ENCODE results near the gene FABP3. TPM values are rescaled to one million over a fixed set of nuclear protein-coding genes. Genes with fewer than 3 reads are reported as not detected.

FABP3 gene
- total RNA-seq, 1 donor from 2014 or later = 14.0 TPM

GRCh38 chr1:31370565-31370964 is 2.3 kb downstream of the FABP3 start:
- Mint-ChIP-seq H3K27ac (ENCODE audit: unreplicated experiment) (no peak overlapping the region), H3K4me3 (peak overlapping the region; percentile 22), H3K36me3 (ENCODE audit: low read depth) (peaks cover 6% of the 10 kb centered on the region), H3K9me3 (no peaks in the 10 kb centered on the region), H3K27me3 (ENCODE audit: low read depth) (peaks cover 2% of the 10 kb centered on the region), H3K4me1 (peaks cover 42% of the 10 kb centered on the region)
- no peak for TF ChIP-seq CTCF (conservative IDR thresholded peaks at IDR 0.05)
- DNase-seq (ENCODE audit: low read depth, low spot score) = no peak

GRCh38 chr1:31370021-31370420 is 2.9 kb downstream of the FABP3 start:
- H3K4me1 Mint-ChIP-seq = peaks cover 42% of the 10 kb centered on the region
- H3K27ac Mint-ChIP-seq (ENCODE audit: unreplicated experiment) = no peak overlapping the region
- peaks cover 2% of the 10 kb centered on the region for H3K27me3 Mint-ChIP-seq (ENCODE audit: low read depth)
- no peaks in the 10 kb centered on the region for H3K9me3 Mint-ChIP-seq
- DNase-seq (ENCODE audit: low read depth, low spot score) = no peak
- peaks cover 8% of the 10 kb centered on the region for H3K36me3 Mint-ChIP-seq (ENCODE audit: low read depth)
- TF ChIP-seq CTCF (conservative IDR thresholded peaks at IDR 0.05) = no peak
- H3K4me3 Mint-ChIP-seq = peak overlapping the region; percentile 22

- Mint-ChIP-seq H3K9me3 (no peaks in the 10 kb centered on the region), H3K4me1 (peaks cover 35% of the 10 kb centered on the region), H3K4me3 (peak overlapping the region; percentile 7), H3K27me3 (ENCODE audit: low read depth) (peaks cover 2% of the 10 kb centered on the region), H3K27ac (ENCODE audit: unreplicated experiment) (no peak overlapping the region), H3K36me3 (ENCODE audit: low read depth) (peaks cover 14% of the 10 kb centered on the region)
- no peak for TF ChIP-seq CTCF (conservative IDR thresholded peaks at IDR 0.05)
- no peak for DNase-seq (ENCODE audit: low read depth, low spot score)
These were observed 4.2 kb downstream of the FABP3 start for GRCh38 chr1:31368611-31369107.

- Mint-ChIP-seq H3K27me3 (ENCODE audit: low read depth) (no peaks in the 10 kb centered on the region), H3K27ac (ENCODE audit: unreplicated experiment) (no peak overlapping the region)
- no peak for DNase-seq (ENCODE audit: low read depth, low spot score)
These were observed 6.1 kb downstream of the FABP3 start for GRCh38 chr1:31366796-31367195.

GRCh38 chr1:31364561-31365250 is 8.2 kb downstream of the FABP3 start:
- TF ChIP-seq CTCF (conservative IDR thresholded peaks at IDR 0.05) = no peak
- H3K36me3 Mint-ChIP-seq (ENCODE audit: low read depth) = peaks cover 14% of the 10 kb centered on the region
- no peak overlapping the region for H3K27ac Mint-ChIP-seq (ENCODE audit: unreplicated experiment)

More at GRCh38 chr1:31366796-31367195, 6.1 kb downstream of the FABP3 start:
- no peak overlapping the region for H3K4me3 Mint-ChIP-seq
- peaks cover 18% of the 10 kb centered on the region for H3K4me1 Mint-ChIP-seq
- no peak for TF ChIP-seq CTCF (conservative IDR thresholded peaks at IDR 0.05)
- peaks cover 14% of the 10 kb centered on the region for H3K36me3 Mint-ChIP-seq (ENCODE audit: low read depth)
- H3K9me3 Mint-ChIP-seq = no peaks in the 10 kb centered on the region

More at GRCh38 chr1:31364561-31365250, 8.2 kb downstream of the FABP3 start:
- no peaks in the 10 kb centered on the region for H3K9me3 Mint-ChIP-seq
- H3K27me3 Mint-ChIP-seq (ENCODE audit: low read depth) = no peaks in the 10 kb centered on the region
- H3K4me3 Mint-ChIP-seq = no peak overlapping the region
- peaks cover 4% of the 10 kb centered on the region for H3K4me1 Mint-ChIP-seq
- no peak for DNase-seq (ENCODE audit: low read depth, low spot score)
